HG03442 (cell line): ENCODE results near the gene CPLANE2.
"Not testable (repeated sequence)": the region's sequence is repeated elsewhere in the genome, so short reads cannot be mapped to it uniquely, and the experiment has no call there.

Experiments used
- ATAC-seq: cut with Tn5 transposase; IDR thresholded peaks from one replicate; pipeline ENCODE4 v1.9.1; 2021; ENCODE audit warnings: mild to moderate bottlenecking, moderate library complexity; ENCODE audit not compliant: unreplicated experiment

CPLANE2 gene

GRCh38 chr1:16236511-16237342 lies at the start of gene CPLANE2:
Gene CPLANE2 (minus strand): TSS chr1:16237183. CDS start chr1:16236742, 441 bp downstream.
- ATAC-seq, result peak; percentile 76

- ATAC-seq, result no peak
Measured at GRCh38 chr1:16286122-16286521, 49.1 kb upstream of the CPLANE2 start.

GRCh38 chr1:16281765-16282164 lies 44.8 kb upstream of the CPLANE2 start:
- no peak for ATAC-seq

GRCh38 chr1:16279186-16279585 lies 42.2 kb upstream of the CPLANE2 start:
- no peak for ATAC-seq

GRCh38 chr1:16276302-16277030 lies 39.5 kb upstream of the CPLANE2 start:
- ATAC-seq, result no peak

- no peak for ATAC-seq
Measured at GRCh38 chr1:16275591-16275990, 38.6 kb upstream of the CPLANE2 start.

GRCh38 chr1:16267690-16268180 lies 30.8 kb upstream of the CPLANE2 start:
- no peak for ATAC-seq

- no peak for ATAC-seq
Measured at GRCh38 chr1:16266411-16267118, 29.6 kb upstream of the CPLANE2 start.

GRCh38 chr1:16262067-16262466 lies 25.1 kb upstream of the CPLANE2 start:
- ATAC-seq, result no peak

- ATAC-seq, result no peak
Measured at GRCh38 chr1:16260814-16261213, 23.8 kb upstream of the CPLANE2 start.

GRCh38 chr1:16258591-16259135 lies 21.7 kb upstream of the CPLANE2 start:
- ATAC-seq, result no peak

- no peak for ATAC-seq
Measured at GRCh38 chr1:16257968-16258367, 21.0 kb upstream of the CPLANE2 start.

GRCh38 chr1:16257556-16257955 lies 20.6 kb upstream of the CPLANE2 start:
- ATAC-seq, result not testable (repeated sequence)

GRCh38 chr1:16256478-16256877 lies 19.5 kb upstream of the CPLANE2 start:
- ATAC-seq, result no peak

GRCh38 chr1:16254263-16254928 lies 17.4 kb upstream of the CPLANE2 start:
- no peak for ATAC-seq

- no peak for ATAC-seq
Measured at GRCh38 chr1:16253332-16253922, 16.4 kb upstream of the CPLANE2 start.

GRCh38 chr1:16252912-16253311 lies 15.9 kb upstream of the CPLANE2 start:
- ATAC-seq, result no peak

- ATAC-seq, result no peak
Measured at GRCh38 chr1:16251381-16251780, 14.4 kb upstream of the CPLANE2 start.

- ATAC-seq, result no peak
Measured at GRCh38 chr1:16250524-16251251, 13.7 kb upstream of the CPLANE2 start.
